Activated CD4-positive, alpha-beta T cell treated with anti-CD3 and anti-CD28 coated beads for 1 hour (primary cell): ENCODE measurements around the gene PRPF38A.
"Not testable (repeated sequence)": the region's sequence is repeated elsewhere in the genome, so short reads cannot be mapped to it uniquely, and the experiment has no call there.

Source experiments
- DNase-seq: peaks from one replicate; pipeline ENCODE4 v3.0.0-alpha.2; 2020

The PRPF38A gene

GRCh38 chr1:52404116-52404974, at the start of gene PRPF38A, which contains the start of gene ORC1:
Gene PRPF38A (plus strand): TSS chr1:52404602. CDS start chr1:52404750, 148 bp downstream.
Gene ORC1 (minus strand): TSS chr1:52404423. CDS start chr1:52402223, 2,200 bp downstream.
- peak; percentile 94 for DNase-seq

DNA sequence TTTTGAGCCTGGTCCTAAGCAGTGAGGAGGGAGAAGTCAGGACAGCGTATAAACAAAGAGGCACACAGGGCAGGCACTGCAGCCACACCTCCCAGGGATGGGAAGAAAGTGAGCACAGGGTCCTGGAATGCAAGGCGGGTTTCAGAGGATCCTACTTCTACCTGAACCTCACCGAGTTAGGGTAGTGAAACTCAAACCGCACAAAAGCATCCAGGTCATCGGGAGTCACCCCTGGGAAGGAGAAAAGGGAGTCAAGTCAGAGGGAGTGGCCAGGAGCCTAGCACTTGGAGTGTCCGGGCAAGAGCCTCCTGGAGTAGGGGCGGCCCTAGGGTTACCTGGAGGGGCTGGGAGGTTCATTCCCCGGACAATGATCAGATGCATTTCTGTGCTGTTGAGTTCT, 49.0 kb upstream of the PRPF38A start:
- DNase-seq: no peak

DNA sequence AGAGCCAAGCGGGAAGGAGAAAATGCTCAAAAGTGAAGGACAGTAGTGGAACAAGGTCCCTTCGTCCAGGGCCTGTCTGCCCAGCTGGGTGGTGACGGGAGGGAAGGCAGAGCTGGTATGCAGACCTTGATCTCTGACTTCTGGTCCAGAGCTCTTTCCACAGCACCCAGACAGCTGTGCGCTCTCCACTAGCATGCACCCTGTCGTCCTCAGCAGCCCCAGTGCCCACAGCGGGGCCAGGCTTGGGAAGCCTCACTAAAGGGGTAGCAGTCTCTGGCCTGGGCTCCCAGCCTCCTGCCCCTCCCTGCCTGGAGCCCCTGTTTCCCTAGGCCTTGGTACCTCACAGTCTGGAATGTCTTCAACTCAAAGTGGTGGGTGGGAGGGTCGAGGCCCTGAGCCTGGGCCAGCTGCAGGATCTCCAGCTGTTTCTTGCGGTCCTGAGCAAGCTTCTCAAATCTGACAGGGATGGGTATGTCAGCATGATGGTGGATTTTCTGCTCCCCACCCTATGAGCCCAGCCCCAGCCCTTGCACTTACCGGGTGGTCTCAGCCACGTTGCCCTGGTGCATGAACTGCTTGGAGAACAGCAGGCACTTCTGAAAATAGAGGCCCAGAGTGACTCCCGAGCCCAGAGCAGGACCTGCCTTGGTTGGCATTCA, 48.4 kb upstream of the PRPF38A start:
- no peak for DNase-seq

DNA sequence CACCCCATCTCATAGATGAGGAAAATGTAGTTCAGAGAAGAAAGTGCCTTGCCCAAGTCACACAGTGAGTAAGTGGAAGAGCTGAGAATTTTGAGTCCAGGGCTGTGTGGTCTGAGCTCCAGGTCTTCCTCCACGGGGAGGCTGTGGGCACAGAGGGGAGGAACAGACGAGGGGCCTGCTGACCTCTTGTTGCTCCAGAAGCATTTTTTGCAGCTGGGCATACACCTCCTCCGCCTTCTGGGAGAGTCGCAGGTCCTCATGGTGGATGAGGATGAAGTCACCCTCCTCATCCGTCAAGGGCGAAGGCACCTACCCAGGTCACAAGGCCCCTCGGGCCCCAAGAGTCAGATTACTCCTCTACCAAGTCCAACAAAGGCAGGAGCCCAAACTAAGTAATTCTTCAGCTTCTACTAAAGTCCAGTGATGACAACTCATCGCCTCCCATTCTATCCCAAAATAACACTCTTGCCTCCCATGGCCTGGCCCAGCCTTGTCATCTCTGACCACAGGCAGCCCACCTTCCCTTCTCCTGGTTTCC, 47.5 kb upstream of the PRPF38A start:
- DNase-seq: no peak

- no peak for DNase-seq
Measured at GRCh38 chr1:52357397-52357796, 47.0 kb upstream of the PRPF38A start.

DNA sequence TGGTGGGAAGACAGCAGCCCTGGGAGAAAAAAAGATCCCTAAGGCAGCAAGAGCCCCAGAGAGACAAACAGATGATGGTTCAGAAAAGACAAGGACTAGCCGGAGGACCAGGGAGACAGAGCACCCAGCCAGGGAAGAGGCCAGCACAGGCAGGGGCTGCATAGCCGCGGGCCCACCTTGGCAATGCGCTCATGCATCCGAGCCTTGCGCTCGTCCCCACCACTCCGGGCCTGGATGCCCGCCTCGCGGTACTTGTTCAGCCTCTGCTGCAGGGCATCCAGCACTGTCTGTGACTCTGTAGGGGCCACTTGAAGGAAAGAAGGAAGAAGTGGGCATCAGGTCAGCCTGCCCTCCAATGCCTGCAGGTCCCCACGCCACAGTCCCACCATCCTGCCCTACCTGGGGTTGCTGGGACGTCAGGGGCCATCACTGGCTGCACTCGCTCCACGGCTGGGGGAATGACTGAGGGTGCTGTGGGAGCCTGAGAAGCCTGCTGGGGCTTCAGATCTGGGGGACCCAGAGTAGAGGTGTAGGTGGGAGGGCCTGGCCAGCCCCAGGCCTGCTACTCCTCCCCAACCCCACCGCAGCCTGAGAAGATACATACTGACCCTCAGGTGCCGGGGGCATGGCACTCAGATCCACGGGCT, 45.4 kb upstream of the PRPF38A start:
- no peak for DNase-seq

DNA sequence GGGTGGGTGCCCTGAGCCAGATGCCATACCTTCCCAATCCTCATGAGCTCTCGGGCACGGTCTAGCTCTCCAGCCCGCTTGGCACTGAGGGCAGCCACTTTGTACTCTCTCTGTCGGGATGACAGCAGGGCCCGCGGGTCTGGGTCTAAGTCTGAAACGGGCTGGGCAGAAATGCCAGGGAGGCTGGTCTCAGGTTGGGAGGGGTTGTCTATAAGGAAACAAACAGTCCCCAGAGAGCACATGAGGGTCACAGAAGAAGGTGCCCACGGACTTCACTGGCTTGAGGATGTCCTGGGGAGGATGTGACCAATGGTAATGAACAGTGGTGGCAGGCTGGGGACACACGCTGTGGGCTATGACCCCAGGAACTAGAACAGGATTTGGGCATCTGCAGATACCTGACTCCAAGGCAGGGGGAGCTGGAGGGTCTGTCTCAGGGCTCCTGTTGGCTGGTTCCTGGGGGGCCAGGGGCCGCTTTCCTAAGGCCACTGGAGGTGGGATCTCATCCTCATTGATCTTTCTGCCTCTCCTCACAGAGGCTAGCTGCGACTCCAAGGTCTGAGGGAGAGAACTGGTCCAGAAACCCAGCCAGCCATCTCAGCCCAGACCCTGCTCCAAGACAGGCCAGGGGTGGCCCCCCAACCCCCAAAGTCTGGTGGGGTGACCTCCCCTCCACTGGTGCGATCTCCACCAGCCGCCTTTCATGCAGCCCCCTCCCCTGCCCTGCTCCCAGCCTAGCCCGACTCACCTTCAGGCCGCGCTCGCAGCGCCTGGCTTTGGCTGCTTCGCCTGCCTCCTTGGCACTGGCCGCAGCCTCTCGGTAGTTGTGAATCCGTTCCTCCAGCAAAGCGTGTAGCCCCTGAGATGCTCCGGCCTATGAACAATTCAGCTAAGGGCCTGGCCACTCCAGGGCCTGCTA, 44.5 kb upstream of the PRPF38A start:
- DNase-seq: no peak

- DNase-seq: no peak
Measured at GRCh38 chr1:52360595-52360968, 43.8 kb upstream of the PRPF38A start.

- no peak for DNase-seq
Measured at GRCh38 chr1:52364235-52364839, 40.1 kb upstream of the PRPF38A start.

- DNase-seq: no peak
Measured at GRCh38 chr1:52365071-52365745, 39.2 kb upstream of the PRPF38A start.

DNA sequence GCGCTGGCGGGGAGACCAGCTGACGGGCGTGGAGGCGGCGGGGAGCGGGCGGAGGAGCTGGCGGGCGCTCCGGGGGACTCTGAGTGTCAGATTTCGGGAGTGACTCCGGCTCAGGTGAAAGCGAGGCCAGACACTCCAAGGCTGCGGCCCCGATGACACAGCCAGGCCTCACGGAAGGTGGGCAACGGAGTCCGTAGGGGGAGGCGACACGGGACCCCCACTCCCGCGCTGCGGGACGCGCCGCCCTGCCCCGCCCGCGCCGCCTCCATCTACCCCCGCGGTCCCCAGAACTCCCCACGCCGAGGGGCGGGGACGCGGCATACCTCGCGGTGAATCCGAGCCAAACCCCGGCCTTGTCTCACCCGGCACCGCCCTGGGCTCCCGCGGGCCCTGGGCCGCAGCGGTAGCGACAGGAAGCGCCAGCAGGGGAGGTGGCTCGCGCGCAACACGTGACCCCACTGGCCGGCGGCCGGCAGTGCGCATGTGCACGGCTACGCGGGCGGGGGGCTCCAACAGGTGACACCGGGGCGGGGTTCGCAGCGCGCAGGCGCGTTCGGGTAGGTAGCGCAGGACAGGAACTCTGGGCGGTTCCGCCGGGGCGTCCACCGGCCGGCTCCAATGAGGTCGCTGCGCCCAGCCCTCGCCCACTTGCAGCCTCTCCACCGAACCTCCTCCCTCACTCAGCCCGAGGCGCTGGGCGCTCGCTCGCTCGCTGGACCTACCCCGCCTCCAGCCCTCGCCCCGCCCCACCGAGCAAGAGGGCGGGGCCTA, 38.5 kb upstream of the PRPF38A start, which contains the start of gene CC2D1B:
TSS of gene CC2D1B (minus strand) at position 460 of the 771 bp plus-strand sequence. CDS start 1,585 bp downstream, outside the sequence.
- DNase-seq: peak; percentile 99

- no peak for DNase-seq
Measured at GRCh38 chr1:52366517-52366827, 37.9 kb upstream of the PRPF38A start.

DNA sequence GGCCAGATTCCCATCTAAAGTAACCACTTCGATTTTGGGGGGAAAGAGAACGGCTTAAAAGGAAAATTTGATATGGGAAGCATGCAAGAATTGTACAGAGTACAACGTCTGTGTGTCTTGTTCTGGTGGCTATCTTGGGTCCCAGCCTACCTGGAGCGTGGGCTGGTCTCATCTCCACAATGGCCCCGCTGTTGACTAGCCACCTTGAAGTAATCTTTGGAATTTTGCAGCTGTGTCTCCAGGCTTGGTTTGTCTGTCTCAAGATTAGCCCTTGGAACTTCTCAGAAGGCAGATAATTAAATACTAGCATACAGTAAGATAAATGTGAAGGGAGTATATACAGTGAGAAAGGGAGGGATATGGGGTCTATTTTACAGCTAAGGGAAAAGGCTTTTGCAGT, 37.1 kb upstream of the PRPF38A start:
- no peak for DNase-seq

- peak; percentile 41 for DNase-seq
Measured at GRCh38 chr1:52368383-52369172, 35.8 kb upstream of the PRPF38A start.

GRCh38 chr1:52369851-52370250, 34.6 kb upstream of the PRPF38A start:
- DNase-seq: not testable (repeated sequence)

GRCh38 chr1:52385376-52385775, 19.0 kb upstream of the PRPF38A start:
- DNase-seq: no peak

GRCh38 chr1:52386458-52386857, 17.9 kb upstream of the PRPF38A start:
- no peak for DNase-seq

DNA sequence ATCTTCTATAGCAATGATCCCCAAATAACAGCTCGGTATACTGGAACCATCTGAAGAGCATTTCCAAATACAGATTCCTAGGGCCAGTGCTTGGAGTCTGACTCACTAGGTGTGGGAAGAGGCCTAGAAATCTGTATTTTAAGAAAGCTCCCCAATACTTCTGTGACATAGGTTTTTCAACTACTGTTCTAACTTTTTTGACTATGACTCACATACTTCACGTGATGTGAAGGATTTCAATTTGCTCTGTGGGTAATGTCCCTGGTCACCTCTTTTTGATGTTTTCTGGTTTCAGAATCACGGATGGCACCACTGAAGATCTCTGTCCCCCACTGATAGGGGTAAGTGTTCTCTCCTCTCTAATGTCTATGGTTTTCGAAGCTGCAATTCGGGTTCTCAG, 11.2 kb upstream of the PRPF38A start:
- DNase-seq: no peak

DNA sequence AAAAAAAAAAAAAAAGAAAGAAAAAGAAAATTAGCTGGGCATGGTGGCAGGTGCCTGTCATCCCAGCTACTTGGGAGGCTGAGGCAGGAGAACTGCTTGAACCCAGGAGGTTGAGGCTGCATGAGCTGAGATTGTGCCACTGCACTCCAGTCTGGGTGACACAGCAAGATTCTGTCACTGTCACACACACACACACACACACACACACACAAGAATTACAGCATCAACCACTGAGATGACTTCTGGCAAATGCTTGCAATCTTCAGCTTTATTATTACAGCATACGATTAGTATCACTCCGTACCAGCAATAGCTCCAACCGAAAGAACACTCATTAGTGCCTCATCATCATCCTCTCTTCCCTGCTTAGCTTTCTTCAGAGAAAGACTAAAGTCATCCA, 4.8 kb upstream of the PRPF38A start:
- no peak for DNase-seq

- no peak for DNase-seq
Measured at GRCh38 chr1:52400131-52400530, 4.3 kb upstream of the PRPF38A start.
